H1 (cell line): ENCODE data around the gene RRBP1. TPM values are rescaled to one million over a fixed set of nuclear protein-coding genes. Genes with fewer than 3 reads are reported as not detected.

Experiments
- CTCF ChIA-PET: fragments of 300-600 bp; sonication (Branson Sonifier 250); formaldehyde crosslinking; loops from one replicate; lab custom pipeline; 2021; ENCODE audit not compliant: partially characterized antibody; lab: Charles Lee
- POLR2A ChIA-PET: fragments of 300-600 bp; sonication (Branson Sonifier 250); formaldehyde crosslinking; loops from one replicate; lab custom pipeline; 2021; ENCODE audit warnings: inconsistent platforms; ENCODE audit not compliant: partially characterized antibody; lab: Charles Lee
- DNase-seq, 2 experiments: peaks; one replicate each; pipeline versions ENCODE4 v3.0.0 to v3.0.0-alpha.2; 2010 to 2022; ENCODE audit warnings: low spot score in 2 of 2, low read depth in 1 of 2, mixed read lengths in 1 of 2
- FAIRE-seq: peaks from 2 replicates; lab custom pipeline; 2011; peaks lifted over from hg19 to GRCh38; lab: Jason Lieb, UNC
- H2AFZ ChIP-seq: 2 replicates; pipeline ENCODE4 v1.8.1; 2012; ENCODE audit warnings: low read length, inconsistent platforms
- H2AK5ac ChIP-seq: 2 replicates; pipeline ENCODE4 v1.6.1; 2013; ENCODE audit warnings: low read depth, low read length
- H2BK120ac ChIP-seq: replicated peaks from 2 replicates; pipeline ENCODE3; 2013; ENCODE audit warnings: low read depth, low read length, inconsistent platforms
- H2BK12ac ChIP-seq: 2 replicates; pipeline ENCODE4 v1.6.1; 2013; ENCODE audit warnings: low read depth, low read length
- H2BK15ac ChIP-seq: 2 replicates; pipeline ENCODE4 v1.6.1; 2013; ENCODE audit warnings: low read length
- H2BK20ac ChIP-seq: 2 replicates; pipeline ENCODE4 v1.6.1; 2013; ENCODE audit warnings: low read length
- H2BK5ac ChIP-seq: 2 replicates; pipeline ENCODE4 v1.6.1; 2013; ENCODE audit warnings: low read depth, low read length
- H3K14ac ChIP-seq: 2 replicates; pipeline ENCODE4 v1.6.1; 2013; ENCODE audit warnings: inconsistent platforms; ENCODE audit not compliant: insufficient read length
- H3K18ac ChIP-seq: 2 replicates; pipeline ENCODE4 v1.6.1; 2013; ENCODE audit warnings: low read length; ENCODE audit errors: extremely low read depth
- H3K23ac ChIP-seq: 2 replicates; pipeline ENCODE4 v1.6.1; 2013; ENCODE audit warnings: inconsistent platforms; ENCODE audit not compliant: insufficient read length
- H3K23me2 ChIP-seq: 2 replicates; pipeline ENCODE4 v1.6.1; 2013; ENCODE audit warnings: low read depth, low read length
- H3K27ac ChIP-seq: 2 replicates; pipeline ENCODE4 v1.6.1; 2011; ENCODE audit warnings: low read depth, low read length, inconsistent platforms
- H3K27me3 ChIP-seq, 4 experiments: replicated peaks in 1 of 4; 1 replicate in 1 of 4; 2 replicates in 3 of 4; pipeline versions ENCODE4 v1.6.1 to v1.8.1; 2011 to 2013; ENCODE audit warnings: low read length in 3 of 4, mild to moderate bottlenecking in 3 of 4, inconsistent platforms in 2 of 4, mixed read lengths in 2 of 4, moderate library complexity in 1 of 4; ENCODE audit not compliant: control insufficient read depth in 3 of 4, insufficient read depth in 3 of 4; ENCODE audit errors: extremely low read depth in 1 of 4
- H3K36me3 ChIP-seq, 4 experiments: 2 replicates each; pipeline versions ENCODE4 v1.6.1 to v1.8.1; 2011 to 2013; ENCODE audit warnings: mild to moderate bottlenecking in 4 of 4, low read length in 3 of 4, moderate library complexity in 2 of 4, control low read depth in 1 of 4, inconsistent platforms in 1 of 4; ENCODE audit not compliant: insufficient read depth in 4 of 4, control insufficient read depth in 2 of 4
- H3K4ac ChIP-seq: replicated peaks from 2 replicates; pipeline ENCODE3; 2013; ENCODE audit warnings: low read length, low read depth, mixed read lengths, inconsistent platforms; ENCODE audit not compliant: insufficient read length
- H3K4me1 ChIP-seq, 4 experiments: replicated peaks in 1 of 4; 1 replicate in 1 of 4; 2 replicates in 3 of 4; pipeline versions ENCODE4 v1.6.1 to v1.8.1; 2011 to 2013; ENCODE audit warnings: low read length in 3 of 4, inconsistent platforms in 2 of 4, mixed read lengths in 1 of 4; ENCODE audit not compliant: insufficient read depth in 4 of 4, control insufficient read depth in 3 of 4
- H3K4me2 ChIP-seq, 2 experiments: 2 replicates each; pipeline versions ENCODE4 v1.6.1 to v1.8.1; 2011 to 2013; ENCODE audit warnings: low read depth in 2 of 2, low read length in 2 of 2, control low read depth in 1 of 2, inconsistent platforms in 1 of 2, mild to moderate bottlenecking in 1 of 2; ENCODE audit not compliant: insufficient read depth in 1 of 2
- H3K4me3 ChIP-seq, 4 experiments: fragments of 200-600, 300-600 bp in 1 of 4; sonication (generic), shearing (Covaris generic), sonication (Bioruptor Twin) in 1 of 4; 2 replicates each; pipeline versions ENCODE4 v1.5.1 to v1.8.1; 2011 to 2016; ENCODE audit warnings: low read length in 4 of 4, low read depth in 3 of 4, control low read depth in 2 of 4, inconsistent platforms in 2 of 4, mild to moderate bottlenecking in 2 of 4, mixed read lengths in 1 of 4, moderate library complexity in 1 of 4; ENCODE audit not compliant: insufficient read depth in 2 of 4; ENCODE audit errors: extremely low read depth in 1 of 4
- H3K56ac ChIP-seq: replicated peaks from 2 replicates; pipeline ENCODE3; 2013; ENCODE audit warnings: low read depth, mild to moderate bottlenecking, mixed read lengths, low read length, inconsistent platforms; ENCODE audit not compliant: insufficient read length
- H3K79me1 ChIP-seq: 2 replicates; pipeline ENCODE4 v1.6.1; 2013; ENCODE audit warnings: low read depth, low read length, control low read depth
- H3K79me2 ChIP-seq, 2 experiments: 2 replicates each; pipeline versions ENCODE4 v1.6.1 to v1.8.1; 2012 to 2013; ENCODE audit warnings: low read length in 2 of 2, mild to moderate bottlenecking in 2 of 2, inconsistent platforms in 1 of 2; ENCODE audit not compliant: insufficient read depth in 2 of 2, control insufficient read depth in 1 of 2
- H3K9ac ChIP-seq, 4 experiments: replicated peaks in 1 of 4; 1 replicate in 1 of 4; 2 replicates in 3 of 4; pipeline versions ENCODE4 v1.6.1 to v1.8.1; 2011 to 2013; ENCODE audit warnings: low read depth in 3 of 4, low read length in 3 of 4, control low read depth in 2 of 4, mild to moderate bottlenecking in 2 of 4, moderate library complexity in 2 of 4, inconsistent platforms in 1 of 4; ENCODE audit errors: extremely low read depth in 1 of 4
- H3K9me3 ChIP-seq, 2 experiments: 2 replicates each; pipeline versions ENCODE4 v1.6.1 to v1.8.1; 2012 to 2013; ENCODE audit warnings: mild to moderate bottlenecking in 2 of 2, moderate library complexity in 2 of 2, control low read depth in 1 of 2, inconsistent platforms in 1 of 2, low read depth in 1 of 2, low read length in 1 of 2, mixed read lengths in 1 of 2; ENCODE audit not compliant: insufficient read depth in 2 of 2
- H4K20me1 ChIP-seq, 2 experiments: replicated peaks in 1 of 2; 2 replicates each; pipeline versions ENCODE3 to v1.8.1; 2011 to 2013; ENCODE audit warnings: inconsistent platforms in 2 of 2, low read length in 2 of 2, mild to moderate bottlenecking in 1 of 2; ENCODE audit not compliant: insufficient read depth in 2 of 2, control insufficient read depth in 1 of 2
- H4K5ac ChIP-seq: 2 replicates; pipeline ENCODE4 v1.6.1; 2013; ENCODE audit warnings: low read length, low read depth, mixed read lengths, inconsistent platforms; ENCODE audit not compliant: insufficient read length
- H4K8ac ChIP-seq: 2 replicates; pipeline ENCODE4 v1.8.0; 2013; ENCODE audit warnings: mild to moderate bottlenecking, moderate library complexity, low read length, inconsistent platforms; ENCODE audit not compliant: insufficient read depth; ENCODE audit errors: extremely low read depth
- H4K91ac ChIP-seq: replicated peaks from 2 replicates; pipeline ENCODE3; 2013; ENCODE audit warnings: low read length, mixed read lengths, inconsistent platforms; ENCODE audit not compliant: insufficient read length
- CTBP2 ChIP-seq: IDR thresholded peaks from 2 replicates; pipeline ENCODE4 v1.7.0; 2011; ENCODE audit warnings: borderline replicate concordance, mild to moderate bottlenecking, moderate library complexity, mixed read lengths, low read length; ENCODE audit not compliant: insufficient read depth, insufficient read length
- EGR1 ChIP-seq: IDR thresholded peaks from 2 replicates; pipeline ENCODE4 v1.6.1; 2011; ENCODE audit warnings: low read depth, low read length, borderline replicate concordance
- FOSL1 ChIP-seq: IDR thresholded peaks from 2 replicates; pipeline ENCODE4 v1.6.1; 2011; ENCODE audit warnings: mild to moderate bottlenecking, low read depth, low read length, moderate library complexity; ENCODE audit not compliant: insufficient read depth
- KDM1A ChIP-seq: fragments of 200-600, 300-600 bp; sonication (generic); IDR thresholded peaks from 2 replicates; pipeline ENCODE4 v1.7.1; 2016; ENCODE audit warnings: mild to moderate bottlenecking, low read length, borderline replicate concordance
- MAFK ChIP-seq: IDR thresholded peaks from 2 replicates; pipeline ENCODE4 v1.6.1; 2012; ENCODE audit warnings: low read depth, mild to moderate bottlenecking, improper control_type of control experiment, low read length
- RNF2 ChIP-seq: fragments of 200-900, 300-1000 bp; sonication (generic); IDR thresholded peaks from 2 replicates; pipeline ENCODE4 v1.7.1; 2016; ENCODE audit warnings: borderline replicate concordance, low read depth, mild to moderate bottlenecking, antibody characterized with exemption, low read length; ENCODE audit not compliant: poor library complexity, severe bottlenecking; ENCODE audit errors: missing control alignments
- SRF ChIP-seq: IDR thresholded peaks from 2 replicates; pipeline ENCODE4 v1.6.1; 2011; ENCODE audit warnings: mild to moderate bottlenecking, low read depth, low read length, moderate library complexity
- WGBS, 2 experiments: shearing (Covaris generic) in 1 of 2; methylation state at CpG; one replicate each; pipeline versions ENCODE4 v1.1.6 to v1.1.7; 2013 to 2015; ENCODE audit warnings: low lambda C conversion rate in 2 of 2, mixed read lengths in 2 of 2, inconsistent platforms in 1 of 2, low coverage in 1 of 2, missing lambda C conversion rate in 1 of 2; ENCODE audit not compliant: insufficient replicate concordance in 2 of 2, insufficient coverage in 1 of 2, insufficient read length in 1 of 2; ENCODE audit errors: extremely low coverage in 1 of 2, missing lambda C conversion rate in 1 of 2; 5-methylcytosine and 5-hydroxymethylcytosine counted together
- polyA plus RNA-seq, 7 experiments: library from polyadenylated mRNA; depleted of rRNA in 3 of 7; stranded (reverse) in 5 of 7; unstranded in 2 of 7; fragments of >200 nt in 5 of 7; fragments of 200-250 nt in 2 of 7; gene quantifications; 1 replicate in 5 of 7; 2 replicates in 1 of 7; 4 replicates in 1 of 7; pipeline versions ENCODE4 v1.2.1 to v1.2.3, GENCODE V29; 2011 to 2013; ENCODE audit warnings: missing spikeins in 2 of 7, mixed read lengths in 2 of 7
- total RNA-seq: library from RNA; stranded (reverse); fragmentation: NEBNext Ultra II Directional; extraction: Animal tissue kit (Norgen Biotek cat#: 25700); gene quantifications from 2 replicates; pipeline ENCODE4 v1.2.1, GENCODE V29; 2021

Gene RRBP1
- total and polyA plus RNA-seq, 2 of the 8 experiments (the other 6 are each of a cell fraction or from before 2014, with no cell fraction given), result 15.9 to 157 TPM

DNA sequence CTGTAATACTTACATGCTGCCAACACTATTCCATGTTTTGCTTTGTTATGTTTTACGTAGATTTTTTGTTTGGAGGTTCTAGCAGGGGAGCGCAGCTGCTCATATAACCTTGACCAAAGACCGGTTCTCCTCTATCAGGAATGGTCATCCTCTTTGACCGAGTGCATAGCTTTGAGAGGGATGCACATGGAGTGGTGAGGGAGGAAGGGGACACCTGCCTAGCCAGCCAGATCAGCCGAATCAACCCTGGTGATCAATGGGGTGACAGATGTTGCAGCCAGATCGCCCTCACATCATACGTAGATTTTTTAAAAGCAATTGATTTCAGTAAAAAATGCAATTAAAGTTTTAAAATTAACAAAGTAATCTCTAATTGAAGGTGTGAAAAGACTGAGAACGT, 105.8 kb downstream of the RRBP1 start:
- Histone ChIP-seq H3K27me3 (no peaks in the 10 kb centered on the region), H3K79me1 (peaks cover 9% of the 10 kb centered on the region), H2AK5ac (no peak overlapping the region), H2BK15ac (no peak overlapping the region), H2BK20ac (no peak overlapping the region), H3K36me3 (no peaks in the 10 kb centered on the region), H3K4ac (no peak overlapping the region), H3K79me2 (peaks cover 9 to 97% of the 10 kb centered on the region in 2 experiments; a peak in 3 of 4 replicates), H4K20me1 (peaks cover 0 to 4% of the 10 kb centered on the region in 2 experiments), H3K56ac (no peak overlapping the region), H4K5ac (no peak overlapping the region), H3K9ac (no peak overlapping the region), H3K4me3 (no peak overlapping the region), H2AFZ (no peak overlapping the region), H3K4me1 (peaks cover 0 to 22% (median 9%) of the 10 kb centered on the region in 4 experiments; a peak in 5 of 7 replicates), H2BK12ac (no peak overlapping the region), H3K4me2 (no peak overlapping the region), H3K9me3 (no peaks in the 10 kb centered on the region), H3K14ac (no peak overlapping the region), H3K23ac (no peak overlapping the region), H4K91ac (no peak overlapping the region), H3K18ac (no peak overlapping the region), H4K8ac (no peak overlapping the region), H3K27ac (no peak overlapping the region), H2BK120ac (no peak overlapping the region), H3K23me2 (no peaks in the 10 kb centered on the region; the same call in 1 of the 2 replicates), H2BK5ac (no peak overlapping the region)
- ChIA-PET POLR2A (interaction anchor here (0.8 to 2.2 kb wide), 3 partner anchors 9 to 19 kb away, joined by 3 to 4 read pairs (median 3); no protein-coding TSS in a partner anchor), CTCF (interaction anchor here (1.0 to 4.5 kb wide), 3 partner anchors 10 to 42 kb away, joined by 3 to 11 read pairs (median 4); no protein-coding TSS in a partner anchor)
- FAIRE-seq (no peak), DNase-seq (no peak)
- 95% methylated on average over 8 of the region's 8 CpGs; no CpG with 5 or more reads in 1 of the 2 experiments for WGBS, 2 experiments
- TF ChIP-seq EGR1 (no peak), MAFK (no peak), KDM1A (no peak), RNF2 (no peak), FOSL1 (no peak), SRF (no peak), CTBP2 (no peak)
